Skeletal muscle tissue (tissue), 4 donors: ENCODE data around the gene AGT. TPM values are rescaled to one million over a fixed set of nuclear protein-coding genes. Genes with fewer than 3 reads are reported as not detected.
A peak's percentile ranks its signal among the peaks of the same experiment; 100 is the strongest.

ENCODE experiments used
- H3K27ac ChIP-seq: one replicate; pipeline ENCODE4 v1.7.0; 2013; ENCODE audit warnings: mild to moderate bottlenecking, low read depth, low read length, inconsistent platforms
- H3K27me3 ChIP-seq, 3 donors: one replicate each; pipeline ENCODE4 v1.7.0; 2013; ENCODE audit warnings: low read length in 3 of 3; ENCODE audit not compliant: control insufficient read depth in 3 of 3, insufficient read depth in 3 of 3
- H3K36me3 ChIP-seq, 3 donors: one replicate each; pipeline ENCODE4 v1.7.0; 2013; ENCODE audit warnings: low read length in 3 of 3; ENCODE audit not compliant: control insufficient read depth in 3 of 3, insufficient read depth in 3 of 3
- H3K4me1 ChIP-seq, 3 donors: one replicate each; pipeline ENCODE4 v1.7.0; 2013; ENCODE audit warnings: low read length in 3 of 3, mild to moderate bottlenecking in 3 of 3; ENCODE audit not compliant: control insufficient read depth in 3 of 3, insufficient read depth in 3 of 3
- H3K4me3 ChIP-seq, 3 donors: one replicate each; pipeline ENCODE4 v1.7.0; 2013; ENCODE audit warnings: low read length in 3 of 3
- H3K9ac ChIP-seq, 3 donors: one replicate each; pipeline ENCODE4 v1.7.0; 2013; ENCODE audit warnings: low read length in 3 of 3, mild to moderate bottlenecking in 3 of 3, moderate library complexity in 2 of 3, low read depth in 1 of 3
- H3K9me3 ChIP-seq, 3 donors: one replicate each; pipeline ENCODE4 v1.7.0; 2013; ENCODE audit warnings: low read length in 3 of 3; ENCODE audit not compliant: control insufficient read depth in 3 of 3
- total RNA-seq: library from RNA; depleted of rRNA; stranded (reverse); fragments of >200 nt; gene quantifications from one replicate; pipeline ENCODE4 v1.2.3, GENCODE V29; 2014
- donor health status: Osteomylitis.

Gene AGT
- total RNA-seq, 1 donor from 2014 or later: 10.4 TPM

GRCh38 chr1:230693777-230694176 is 20.1 kb downstream of the AGT start:
- Histone ChIP-seq H3K36me3 (peaks cover 26 to 48% (median 36%) of the 10 kb centered on the region in 3 donors), H3K4me1 (peaks cover 5 to 12% (median 11%) of the 10 kb centered on the region in 3 donors), H3K27me3 (no peaks in the 10 kb centered on the region), H3K4me3 (no peak overlapping the region), H3K27ac (no peak overlapping the region), H3K9me3 (no peaks in the 10 kb centered on the region), H3K9ac (no peak overlapping the region)

- Histone ChIP-seq H3K27ac (no peak overlapping the region), H3K27me3 (no peaks in the 10 kb centered on the region), H3K4me1 (peaks cover 5 to 12% (median 11%) of the 10 kb centered on the region in 3 donors), H3K4me3 (no peak overlapping the region), H3K36me3 (peaks cover 30 to 53% (median 41%) of the 10 kb centered on the region in 3 donors), H3K9me3 (no peaks in the 10 kb centered on the region), H3K9ac (no peak overlapping the region)
Measured at GRCh38 chr1:230693221-230693620, 20.7 kb downstream of the AGT start.

- no peak overlapping the region for H3K27ac ChIP-seq
- no peak overlapping the region for H3K4me3 ChIP-seq
- H3K27me3 ChIP-seq: no peaks in the 10 kb centered on the region
- no peaks in the 10 kb centered on the region for H3K9me3 ChIP-seq
- peaks cover 3 to 4% (median 3%) of the 10 kb centered on the region in 3 donors for H3K4me1 ChIP-seq
- peaks cover 42 to 67% (median 53%) of the 10 kb centered on the region in 3 donors for H3K36me3 ChIP-seq
- no peak overlapping the region for H3K9ac ChIP-seq
Measured at GRCh38 chr1:230691615-230692014, 22.3 kb downstream of the AGT start.

GRCh38 chr1:230690101-230690500 is 23.8 kb downstream of the AGT start:
- Histone ChIP-seq H3K4me1 (no peaks in the 10 kb centered on the region), H3K4me3 (no peak overlapping the region), H3K27me3 (no peaks in the 10 kb centered on the region), H3K36me3 (peaks cover 49 to 79% (median 63%) of the 10 kb centered on the region in 3 donors), H3K9me3 (no peaks in the 10 kb centered on the region), H3K9ac (no peak overlapping the region), H3K27ac (no peak overlapping the region)

DNA sequence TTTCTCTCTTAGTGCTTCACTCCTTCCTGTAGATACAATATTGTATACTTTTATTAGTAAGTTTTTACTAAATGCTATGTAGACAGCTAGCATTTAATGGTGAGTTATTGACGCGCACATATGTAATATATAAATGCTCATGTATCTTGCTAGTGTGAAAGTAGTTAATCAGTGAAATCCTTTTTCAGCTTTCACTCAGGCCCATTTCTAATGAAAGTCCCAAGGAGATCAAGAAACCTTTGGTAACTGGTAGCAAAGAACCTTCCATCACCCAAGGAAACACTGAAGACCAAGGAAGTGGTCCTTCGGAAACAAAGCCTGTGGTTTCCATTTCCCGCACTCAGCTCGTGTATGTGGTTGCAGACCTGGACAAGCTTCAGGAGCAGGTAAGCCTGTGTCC is 27.2 kb downstream of the AGT start:
- no peak overlapping the region for H3K9ac ChIP-seq
- H3K27ac ChIP-seq: no peak overlapping the region
- H3K4me1 ChIP-seq: peaks cover 11 to 12% (median 12%) of the 10 kb centered on the region in 3 donors
- no peaks in the 10 kb centered on the region for H3K9me3 ChIP-seq
- no peak overlapping the region for H3K4me3 ChIP-seq
- H3K27me3 ChIP-seq: no peaks in the 10 kb centered on the region
- peaks cover 48 to 69% (median 67%) of the 10 kb centered on the region in 3 donors for H3K36me3 ChIP-seq

GRCh38 chr1:230684998-230685397 is 28.9 kb downstream of the AGT start:
- Histone ChIP-seq H3K36me3 (peaks cover 41 to 63% (median 59%) of the 10 kb centered on the region in 3 donors), H3K4me1 (peaks cover 14 to 16% (median 16%) of the 10 kb centered on the region in 3 donors)

GRCh38 chr1:230684146-230684545 is 29.8 kb downstream of the AGT start:
- no peaks in the 10 kb centered on the region for H3K9me3 ChIP-seq
- peaks cover 40 to 60% (median 58%) of the 10 kb centered on the region in 3 donors for H3K36me3 ChIP-seq
- H3K27ac ChIP-seq: no peak overlapping the region
- no peaks in the 10 kb centered on the region for H3K27me3 ChIP-seq
- H3K9ac ChIP-seq: no peak overlapping the region
- peaks cover 14 to 16% (median 16%) of the 10 kb centered on the region in 3 donors for H3K4me1 ChIP-seq
- H3K4me3 ChIP-seq: no peak overlapping the region

More at GRCh38 chr1:230684998-230685397, 28.9 kb downstream of the AGT start:
- Histone ChIP-seq H3K9me3 (no peaks in the 10 kb centered on the region), H3K4me3 (no peak overlapping the region), H3K27me3 (no peaks in the 10 kb centered on the region), H3K9ac (no peak overlapping the region), H3K27ac (no peak overlapping the region)

DNA sequence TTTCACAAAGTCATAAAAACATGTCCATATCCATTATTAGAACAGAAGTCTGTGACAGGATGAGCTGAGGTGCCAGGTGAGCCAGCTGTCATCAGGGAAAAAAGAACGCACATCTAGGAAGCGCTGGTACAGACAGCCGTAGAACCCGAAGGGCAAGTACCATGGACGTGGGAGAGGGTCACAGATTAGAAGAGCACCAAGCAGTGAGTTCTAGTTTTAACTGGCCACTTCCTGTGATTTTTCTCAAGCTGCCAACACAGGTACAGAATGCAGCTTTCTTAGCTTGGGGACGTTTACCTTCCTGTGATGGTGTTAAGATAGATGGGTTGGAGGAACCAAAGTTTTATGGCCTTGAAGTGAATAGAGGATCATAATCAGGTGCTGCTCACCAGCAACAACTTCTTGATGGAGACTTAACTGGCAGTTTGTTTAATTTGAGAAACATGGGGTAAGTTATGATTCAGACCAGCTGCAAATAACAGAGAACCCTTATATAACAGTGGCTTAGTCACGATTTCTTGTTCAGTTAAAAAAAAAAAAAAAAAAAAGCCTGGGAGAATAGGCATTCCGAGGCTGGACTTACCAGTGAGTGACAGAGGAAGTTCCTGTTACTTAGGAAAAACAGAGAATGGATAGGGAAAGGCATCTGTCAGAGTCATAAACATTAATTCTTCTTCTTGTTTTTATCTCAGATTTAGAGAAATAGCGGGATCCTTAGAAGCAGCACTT is 30.9 kb downstream of the AGT start:
- peaks cover 14 to 16% (median 16%) of the 10 kb centered on the region in 3 donors for H3K4me1 ChIP-seq
- H3K36me3 ChIP-seq: peaks cover 39 to 64% (median 57%) of the 10 kb centered on the region in 3 donors
- H3K27ac ChIP-seq: no peak overlapping the region
- H3K9me3 ChIP-seq: no peaks in the 10 kb centered on the region
- H3K27me3 ChIP-seq: no peaks in the 10 kb centered on the region
- H3K4me3 ChIP-seq: no peak overlapping the region
- H3K9ac ChIP-seq: no peak overlapping the region

GRCh38 chr1:230682274-230682673 is 31.6 kb downstream of the AGT start:
- no peak overlapping the region for H3K4me3 ChIP-seq
- H3K9ac ChIP-seq: peak overlapping the region in 2 of 3 donors; percentile 40 to 51
- H3K9me3 ChIP-seq: no peaks in the 10 kb centered on the region
- peaks cover 35 to 60% (median 56%) of the 10 kb centered on the region in 3 donors for H3K36me3 ChIP-seq
- no peak overlapping the region for H3K27ac ChIP-seq
- H3K27me3 ChIP-seq: no peaks in the 10 kb centered on the region
- peaks cover 14 to 16% (median 16%) of the 10 kb centered on the region in 3 donors for H3K4me1 ChIP-seq

- H3K36me3 ChIP-seq: peaks cover 28 to 60% (median 50%) of the 10 kb centered on the region in 3 donors
- no peaks in the 10 kb centered on the region for H3K27me3 ChIP-seq
- no peaks in the 10 kb centered on the region for H3K9me3 ChIP-seq
- H3K4me1 ChIP-seq: peaks cover 14 to 16% (median 16%) of the 10 kb centered on the region in 3 donors
- H3K4me3 ChIP-seq: no peak overlapping the region
- no peak overlapping the region for H3K27ac ChIP-seq
- H3K9ac ChIP-seq: no peak overlapping the region
Measured at GRCh38 chr1:230681599-230681998, 32.3 kb downstream of the AGT start.
